Dedifferentiated amniotic fluid mesenchymal stem cell (primary cell): ENCODE results near the gene DNAJC11.
"Not testable (repeated sequence)": the region's sequence is repeated elsewhere in the genome, so short reads cannot be mapped to it uniquely, and the experiment has no call there.

Experiments
- DNase-seq: peaks from one replicate; pipeline ENCODE4 v3.0.0-alpha.2; 2016; ENCODE audit errors: extremely low spot score

DNAJC11 gene

GRCh38 chr1:6695868-6696267, 5.7 kb downstream of the DNAJC11 start:
- no peak for DNase-seq

GRCh38 chr1:6694121-6694713, 7.4 kb downstream of the DNAJC11 start:
- no peak for DNase-seq

- no peak for DNase-seq
Measured at GRCh38 chr1:6692956-6693355, 8.7 kb downstream of the DNAJC11 start.

GRCh38 chr1:6691507-6691906, 10.1 kb downstream of the DNAJC11 start:
- peak; percentile 19 for DNase-seq

GRCh38 chr1:6690186-6690585, 11.4 kb downstream of the DNAJC11 start:
- DNase-seq: no peak

GRCh38 chr1:6688757-6689156, 12.9 kb downstream of the DNAJC11 start:
- no peak for DNase-seq

GRCh38 chr1:6688001-6688400, 13.6 kb downstream of the DNAJC11 start:
- no peak for DNase-seq

- DNase-seq: peak; percentile 43
Measured at GRCh38 chr1:6686294-6686693, 15.3 kb downstream of the DNAJC11 start.

GRCh38 chr1:6685381-6685780, 16.2 kb downstream of the DNAJC11 start:
- no peak for DNase-seq

- DNase-seq: no peak
Measured at GRCh38 chr1:6683434-6683833, 18.2 kb downstream of the DNAJC11 start.

GRCh38 chr1:6675941-6676340, 25.7 kb downstream of the DNAJC11 start:
- DNase-seq: no peak

- DNase-seq: no peak
Measured at GRCh38 chr1:6674771-6675170, 26.8 kb downstream of the DNAJC11 start.

GRCh38 chr1:6673816-6674398, 27.7 kb downstream of the DNAJC11 start:
- DNase-seq: no peak

GRCh38 chr1:6672558-6672957, 29.1 kb downstream of the DNAJC11 start:
- DNase-seq: no peak

- DNase-seq: no peak
Measured at GRCh38 chr1:6668503-6668902, 33.1 kb downstream of the DNAJC11 start.

GRCh38 chr1:6667139-6667538, 34.5 kb downstream of the DNAJC11 start:
- no peak for DNase-seq

GRCh38 chr1:6666696-6667095, 34.9 kb downstream of the DNAJC11 start:
- DNase-seq: no peak

GRCh38 chr1:6662468-6662867, 39.1 kb downstream of the DNAJC11 start:
- not testable (repeated sequence) for DNase-seq

- no peak for DNase-seq
Measured at GRCh38 chr1:6660415-6661049, 41.1 kb downstream of the DNAJC11 start.

- DNase-seq: no peak
Measured at GRCh38 chr1:6658359-6659060, 43.1 kb downstream of the DNAJC11 start.

- DNase-seq: no peak
Measured at GRCh38 chr1:6657138-6657537, 44.5 kb downstream of the DNAJC11 start.

- no peak for DNase-seq
Measured at GRCh38 chr1:6653436-6654290, 48.0 kb downstream of the DNAJC11 start.
